NCI-H2029 treated with DMSO at 0.1 percent for 48 hours (cell line): ENCODE results near the gene CENPM.

ENCODE experiments used
- DNase-seq: peaks from one replicate; lab custom pipeline; 2025; lab: John Stamatoyannopoulos, UW

The CENPM gene, protein sequence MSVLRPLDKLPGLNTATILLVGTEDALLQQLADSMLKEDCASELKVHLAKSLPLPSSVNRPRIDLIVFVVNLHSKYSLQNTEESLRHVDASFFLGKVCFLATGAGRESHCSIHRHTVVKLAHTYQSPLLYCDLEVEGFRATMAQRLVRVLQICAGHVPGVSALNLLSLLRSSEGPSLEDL

DNA sequence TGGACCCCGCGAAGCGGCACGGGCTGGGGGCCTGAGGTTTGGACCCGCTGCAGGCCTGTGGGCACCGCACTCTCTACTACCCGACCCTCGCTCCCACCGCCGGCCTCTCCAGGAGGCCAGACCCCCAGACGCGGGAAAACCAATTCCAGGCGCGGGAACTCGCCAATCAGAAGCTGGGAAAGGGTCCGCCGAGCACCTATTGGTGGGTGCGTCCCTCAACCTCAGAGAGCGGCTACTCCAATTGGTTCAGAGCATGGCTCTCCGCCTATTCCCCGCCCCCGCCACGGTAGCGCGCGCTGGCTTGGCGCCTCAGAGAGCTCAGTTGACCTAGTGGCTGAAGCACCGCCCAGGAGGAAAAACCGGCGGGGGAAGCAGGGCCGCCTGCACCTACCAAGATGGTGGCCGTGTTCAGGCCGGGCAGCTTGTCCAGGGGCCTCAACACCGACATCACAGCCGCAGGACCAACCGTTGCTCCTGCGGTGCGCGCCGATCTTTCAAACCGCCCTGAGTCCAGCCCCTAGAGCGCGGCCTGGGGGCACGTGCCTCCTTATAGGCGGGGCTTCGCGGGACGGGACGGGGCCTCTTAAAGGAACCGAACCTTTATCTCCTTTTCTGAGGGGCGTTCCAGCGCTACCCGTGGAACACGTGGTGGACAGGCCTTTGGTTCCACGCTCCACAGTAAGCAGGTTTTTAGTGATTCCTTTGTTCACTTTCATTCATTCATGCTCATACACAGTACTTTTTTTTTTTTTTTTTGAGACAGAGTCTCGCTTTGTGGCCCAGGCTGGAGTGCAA lies at the start of gene CENPM:
TSS of gene CENPM (minus strand) at position 524 of the 795 bp plus-strand sequence. CDS start at position 448, 76 bp downstream.
- DNase-seq = peak; percentile 71

DNA sequence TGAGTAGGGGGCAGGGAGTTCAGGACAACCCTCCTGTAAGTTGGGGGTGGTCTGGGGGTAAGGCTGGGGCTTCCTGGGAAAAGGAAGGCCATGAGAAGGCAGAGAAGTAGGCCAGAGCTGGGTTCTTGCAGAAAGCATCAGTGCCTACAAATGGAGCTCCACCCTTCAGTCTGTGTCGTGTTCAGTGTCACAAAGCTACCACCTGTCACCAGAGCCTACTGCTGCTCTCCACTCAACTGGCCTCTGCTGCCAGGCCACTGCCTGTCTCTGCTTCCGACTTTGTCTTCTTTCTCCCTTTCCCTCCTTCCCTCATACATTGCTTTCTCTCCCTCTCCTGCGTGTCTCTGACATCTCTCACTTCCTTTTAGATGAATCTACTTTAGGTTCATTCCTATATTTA lies 48.3 kb upstream of the CENPM start:
- DNase-seq = no peak

DNA sequence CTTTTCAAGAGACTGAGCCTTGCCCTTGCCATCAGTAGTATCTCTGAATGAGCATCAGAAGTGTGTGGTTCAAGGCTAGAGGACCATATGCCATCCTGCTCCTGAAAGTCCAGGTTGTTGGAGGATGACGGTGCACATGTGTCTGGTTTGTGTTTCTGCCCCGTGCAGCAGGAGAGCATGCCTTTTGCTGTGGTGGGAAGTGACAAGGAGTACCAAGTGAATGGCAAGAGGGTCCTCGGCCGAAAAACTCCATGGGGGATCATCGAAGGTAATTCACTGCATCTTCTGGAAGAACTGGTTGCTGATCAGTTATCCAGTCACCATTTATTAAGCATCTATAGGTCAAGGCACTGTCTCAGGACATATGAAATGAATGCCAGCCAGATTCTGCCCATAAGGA lies 45.5 kb upstream of the CENPM start:
- no peak for DNase-seq

DNA sequence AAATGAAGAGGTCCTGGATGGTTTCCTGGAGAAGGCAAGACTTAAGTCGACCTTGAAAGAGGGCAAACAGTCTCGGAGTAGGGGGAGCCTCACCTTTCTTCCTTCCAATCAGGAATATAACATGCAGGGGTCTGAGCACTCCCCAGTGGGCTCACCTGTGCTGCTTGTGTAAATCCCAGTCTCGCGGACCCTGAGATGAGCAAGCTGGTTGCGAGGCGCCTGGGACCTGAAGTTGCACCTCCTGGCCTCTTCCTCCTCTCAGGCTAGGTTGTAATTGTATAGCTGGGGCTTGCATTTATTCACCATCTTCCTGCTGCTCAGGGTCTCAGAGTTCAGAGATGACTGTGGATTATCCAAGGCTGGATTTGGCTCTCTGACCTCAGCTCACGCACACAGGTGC lies 44.2 kb upstream of the CENPM start:
- DNase-seq = no peak

DNA sequence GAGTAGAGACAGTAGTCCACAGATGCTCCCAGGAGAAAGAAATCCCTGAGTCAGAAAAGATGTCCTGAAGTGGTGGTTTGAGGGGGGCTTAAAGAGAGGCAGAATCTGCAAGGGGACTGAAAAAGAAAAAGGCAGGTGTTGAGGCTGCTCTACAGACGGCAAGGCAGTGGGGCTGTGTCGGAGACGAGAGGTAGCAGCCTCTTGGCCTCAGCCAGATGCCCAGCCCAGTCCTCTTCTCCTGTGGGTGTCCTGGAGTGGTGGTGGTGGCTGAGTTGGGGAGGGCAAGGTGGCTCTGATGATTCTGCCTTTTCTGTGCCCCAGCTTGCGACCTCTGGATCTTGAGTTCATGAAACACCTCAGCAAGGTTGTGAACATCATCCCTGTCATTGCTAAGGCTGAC lies 42.3 kb upstream of the CENPM start:
- DNase-seq = no peak

DNA sequence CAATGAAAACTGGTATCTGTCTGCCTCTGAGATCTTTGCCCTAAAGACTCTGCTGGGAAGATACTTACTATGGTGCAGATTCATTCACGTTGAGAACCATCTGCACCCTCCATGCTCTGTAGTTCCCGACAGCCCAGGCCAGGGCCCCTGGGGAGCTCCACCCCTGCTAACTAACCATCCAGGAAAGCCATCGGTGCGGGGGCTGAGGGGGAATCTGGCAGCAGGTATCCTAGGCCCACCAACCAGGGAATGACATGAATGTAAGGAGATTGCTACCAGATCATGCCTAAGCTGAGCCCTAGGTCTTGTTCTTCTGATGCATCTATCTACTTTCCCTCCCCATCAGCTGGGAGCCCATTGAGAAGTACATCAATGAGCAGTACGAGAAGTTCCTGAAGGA lies 40.3 kb upstream of the CENPM start:
- DNase-seq = no peak

DNA sequence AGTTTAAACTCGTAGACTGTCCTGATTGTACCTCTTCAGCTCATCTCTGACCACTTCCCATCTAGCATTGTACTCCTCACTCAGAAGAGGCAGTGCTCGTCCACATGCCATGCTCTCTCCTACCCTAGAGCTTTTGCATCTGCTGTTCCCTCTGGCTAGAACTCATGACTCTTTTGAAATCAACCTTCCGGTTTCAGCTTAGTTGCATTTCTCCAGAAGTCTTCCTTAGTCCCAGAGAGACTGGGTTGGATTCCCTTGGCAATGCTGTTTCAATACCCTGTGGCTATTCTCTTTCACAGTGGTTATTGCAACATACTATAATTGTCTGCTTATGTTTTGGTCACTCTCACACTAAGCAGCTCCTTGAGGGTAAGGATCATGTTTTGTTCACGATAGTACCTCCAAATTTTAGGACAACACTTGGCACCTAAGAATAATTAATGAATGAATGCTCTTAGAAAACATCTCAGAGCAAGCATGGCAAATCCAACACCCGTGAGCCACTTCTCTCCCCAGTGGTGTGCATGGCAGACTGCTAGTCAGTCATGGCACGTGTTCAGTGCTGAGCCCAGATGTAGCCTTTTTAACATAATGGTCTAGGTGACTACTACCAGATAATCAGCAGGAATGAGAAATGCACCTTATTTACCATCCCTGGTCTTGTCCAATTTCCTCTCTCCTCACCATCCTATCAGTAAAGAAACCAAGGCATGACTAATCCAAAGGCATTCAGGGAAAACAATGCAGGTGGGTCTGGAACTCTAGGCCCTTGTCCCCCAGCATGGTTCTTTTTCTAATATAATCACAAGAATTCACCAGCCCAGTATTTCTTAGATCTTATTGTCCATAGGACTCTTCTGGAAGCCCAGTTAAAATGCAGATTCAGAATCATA lies 36.8 kb upstream of the CENPM start:
- DNase-seq = no peak

DNA sequence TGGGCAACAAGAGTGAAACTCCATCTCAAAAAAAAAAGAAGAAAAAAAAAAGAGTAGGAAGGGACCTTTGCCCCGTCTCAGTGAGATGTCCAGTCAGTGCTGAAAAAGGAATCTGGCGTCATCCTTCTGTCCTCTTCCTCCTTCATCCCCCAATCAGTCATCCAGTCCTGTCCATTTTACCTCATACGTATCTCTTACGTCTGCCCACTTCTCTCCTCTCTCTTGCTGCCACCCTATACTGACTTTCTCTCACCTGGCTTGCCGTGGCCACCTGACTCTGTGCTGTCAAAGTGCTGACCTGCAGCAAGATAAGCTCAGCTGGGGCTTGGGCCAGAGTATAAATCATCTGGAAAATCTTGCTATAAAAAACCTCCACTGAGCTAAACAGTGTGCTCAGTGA lies 35.9 kb upstream of the CENPM start:
- DNase-seq = no peak

DNA sequence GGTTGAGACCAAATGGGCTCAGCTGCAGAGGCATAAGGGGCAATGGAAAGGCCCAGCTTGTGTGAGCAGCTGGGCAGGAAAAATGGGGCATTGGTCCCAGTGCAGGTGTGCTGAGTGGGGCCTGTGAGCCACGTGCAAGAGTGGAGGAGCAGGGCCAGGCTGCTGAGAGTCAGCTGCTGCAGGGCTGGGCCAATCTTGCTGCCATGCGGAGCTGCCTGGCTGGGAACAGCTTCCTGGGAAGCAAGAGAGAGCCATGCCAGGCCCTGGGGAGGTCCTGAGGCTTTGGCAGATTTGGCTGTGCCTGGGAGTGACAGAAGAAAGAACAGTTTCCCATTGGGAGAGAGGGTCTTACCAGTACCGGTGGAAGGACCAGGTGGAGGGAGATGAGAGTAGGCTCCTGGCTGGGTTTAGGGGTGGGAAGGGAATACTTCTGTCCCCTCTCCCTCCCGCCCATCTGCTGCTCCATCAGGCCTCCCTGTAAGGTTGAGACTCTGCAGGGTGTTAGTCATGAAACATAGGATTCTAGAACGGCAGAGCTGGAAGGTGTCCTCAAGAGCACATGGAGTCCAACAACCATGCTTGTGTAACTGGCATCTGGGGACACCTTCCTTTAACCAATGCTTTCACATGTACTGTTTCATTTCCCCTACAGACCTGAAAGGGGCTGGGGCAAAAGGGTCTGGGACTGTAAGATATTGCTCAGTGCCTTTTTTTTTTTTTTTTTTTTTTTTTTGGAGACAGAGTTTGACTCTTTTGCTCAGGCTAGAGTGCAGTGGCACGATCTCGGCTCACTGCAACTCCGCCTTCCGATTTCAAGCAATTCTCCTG lies 32.7 kb upstream of the CENPM start:
- no peak for DNase-seq

DNA sequence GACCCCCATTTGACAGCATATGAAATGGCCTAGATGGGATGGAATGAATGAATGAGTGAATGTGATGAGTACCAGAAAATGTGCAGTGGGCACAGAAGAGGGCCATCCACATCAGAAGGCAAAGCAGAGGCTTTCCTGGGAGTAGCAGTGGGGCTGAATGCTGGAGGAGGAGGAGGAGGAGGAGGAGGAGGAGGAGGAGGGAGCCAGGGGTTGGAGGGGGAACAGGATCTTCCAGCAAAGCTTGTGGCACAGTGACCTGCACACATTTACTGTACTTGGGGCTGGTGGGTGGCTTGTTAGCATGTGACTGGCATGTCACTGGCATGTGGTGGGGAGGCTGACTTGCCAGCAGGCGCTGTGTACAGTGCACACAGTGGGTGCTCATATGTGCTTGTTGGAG lies 31.8 kb upstream of the CENPM start:
- DNase-seq = no peak

DNA sequence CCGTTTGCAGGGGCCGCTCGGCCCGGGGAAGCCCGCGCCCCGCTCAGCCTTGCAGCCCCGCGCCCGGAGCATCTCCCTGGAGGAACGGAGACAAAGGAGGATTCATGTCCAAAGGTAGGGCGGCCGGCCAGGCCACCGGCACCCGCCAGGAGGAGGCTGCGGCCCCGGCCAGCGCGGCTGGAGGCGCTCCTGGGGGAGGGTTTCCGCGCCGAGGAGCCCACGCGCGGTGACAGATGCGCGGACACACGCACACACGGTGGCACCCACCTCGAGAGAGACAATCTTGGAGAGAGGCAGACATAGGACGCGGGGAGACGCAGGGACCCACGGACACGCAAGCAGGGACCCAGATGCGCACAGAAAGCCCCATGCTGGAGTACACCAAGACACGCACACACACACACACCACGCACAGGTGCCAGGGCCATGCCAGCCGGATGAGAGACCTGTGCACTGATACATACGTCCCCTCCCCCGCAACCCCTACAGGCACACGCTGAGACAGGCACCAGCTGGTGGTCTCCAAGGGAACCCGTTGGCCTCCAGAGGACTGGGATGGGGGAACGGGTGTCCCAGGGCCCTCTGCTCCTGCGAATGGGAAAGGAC lies 30.1 kb upstream of the CENPM start:
- DNase-seq = no peak

DNA sequence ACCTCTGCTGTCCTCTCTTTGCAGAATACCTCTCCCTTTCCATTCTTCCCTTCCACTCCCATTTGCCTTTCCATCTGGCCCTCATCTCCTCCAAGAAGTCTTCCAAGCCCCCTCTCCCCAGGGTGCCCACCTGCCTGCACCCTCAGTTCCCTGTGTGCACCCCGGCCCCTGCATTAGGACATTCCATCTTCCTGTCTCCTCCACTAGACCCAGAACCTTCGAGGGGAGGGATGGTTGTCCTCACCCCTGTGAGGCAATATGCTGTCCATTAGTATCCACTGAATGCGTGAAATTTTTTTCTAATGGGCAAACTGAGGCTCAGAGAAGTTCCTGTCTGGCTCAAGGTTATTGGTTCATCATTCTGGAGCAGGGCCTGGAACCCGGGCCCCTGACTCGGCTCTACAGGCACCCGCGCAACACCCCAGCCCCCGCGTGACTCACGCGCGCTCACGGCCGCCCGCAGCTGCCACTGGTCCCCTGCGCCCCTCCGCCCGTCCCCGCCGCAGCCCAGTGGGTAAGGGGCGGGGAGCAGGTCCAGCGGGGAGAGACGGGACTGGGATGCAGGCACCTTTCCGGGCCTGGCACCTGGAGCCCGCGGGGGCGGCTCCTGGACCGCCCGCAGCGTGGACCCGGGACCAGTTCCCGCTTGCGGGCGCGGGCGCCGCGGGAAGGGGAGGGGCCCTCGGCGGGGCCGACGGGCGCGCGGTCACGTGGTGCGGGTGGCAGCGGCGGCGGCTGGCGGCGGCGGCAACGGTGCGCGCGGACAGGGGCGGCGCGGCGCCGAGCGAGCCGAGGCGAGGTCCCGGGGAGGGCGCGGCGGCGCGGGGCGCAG lies 29.3 kb upstream of the CENPM start:
- no peak for DNase-seq

DNA sequence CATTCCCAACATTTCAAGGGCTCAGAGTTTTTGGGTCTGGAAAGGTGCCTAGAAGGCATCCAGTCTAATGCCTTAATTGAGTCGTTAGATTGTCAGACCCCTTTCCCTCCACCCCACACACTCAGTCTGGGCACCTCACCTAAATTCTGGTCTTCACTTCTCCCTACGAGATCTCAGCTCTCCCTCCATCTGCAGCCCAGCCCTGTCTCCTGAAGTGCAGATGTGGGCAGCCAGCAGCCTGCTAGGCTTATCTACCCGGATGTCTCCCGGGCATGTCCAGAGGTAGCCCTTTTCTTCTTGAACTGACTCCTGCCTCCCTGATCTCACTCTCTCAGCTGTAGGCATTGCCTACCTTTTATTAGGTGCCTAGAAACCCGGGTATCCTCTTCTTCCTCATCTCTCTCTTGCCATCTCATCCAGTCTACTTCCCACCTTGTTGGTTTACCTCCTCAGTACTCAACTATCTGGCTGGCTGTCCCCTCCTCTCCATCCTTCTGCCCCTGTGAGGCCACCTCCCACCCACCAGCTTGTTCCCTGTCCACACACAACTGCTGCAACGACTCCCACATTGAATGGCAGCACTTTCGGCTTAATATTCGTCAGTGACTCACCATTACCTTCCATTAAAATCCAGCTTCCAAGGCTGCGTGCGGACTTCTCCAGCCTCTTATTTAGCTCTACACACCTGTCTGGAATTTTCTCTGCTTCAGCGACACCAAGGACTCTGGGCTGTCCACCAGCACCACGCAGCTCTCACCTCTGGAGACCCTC lies 28.5 kb upstream of the CENPM start:
- no peak for DNase-seq

DNA sequence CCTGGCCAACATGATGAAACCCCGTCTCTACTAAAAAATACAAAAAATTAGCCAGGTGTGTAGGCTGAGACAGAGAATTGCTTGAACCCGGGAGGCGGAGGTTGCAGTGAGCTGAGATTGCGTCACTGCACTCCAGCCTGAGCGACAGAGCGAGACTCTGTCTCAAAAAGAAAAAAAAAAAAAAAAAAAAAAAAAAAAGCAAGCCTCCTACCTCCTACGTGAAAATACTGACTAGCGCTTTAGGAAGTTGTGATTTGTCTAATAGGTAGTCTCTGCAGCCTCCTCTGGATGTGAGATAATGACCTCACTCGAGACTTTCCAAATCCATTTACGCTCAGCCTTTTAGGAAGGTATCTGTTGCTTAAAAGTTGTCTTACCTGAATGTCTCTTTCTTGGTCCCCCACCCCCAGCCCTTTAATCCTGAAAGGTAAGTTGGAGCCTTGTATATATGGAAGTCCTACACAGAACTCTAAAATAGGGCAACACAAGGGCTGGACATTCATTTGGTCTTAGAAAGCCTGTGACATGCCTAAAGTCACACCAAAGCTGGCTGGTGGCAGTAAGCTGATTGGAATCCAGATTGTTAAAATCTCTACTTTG lies 27.8 kb upstream of the CENPM start:
- DNase-seq = no peak

DNA sequence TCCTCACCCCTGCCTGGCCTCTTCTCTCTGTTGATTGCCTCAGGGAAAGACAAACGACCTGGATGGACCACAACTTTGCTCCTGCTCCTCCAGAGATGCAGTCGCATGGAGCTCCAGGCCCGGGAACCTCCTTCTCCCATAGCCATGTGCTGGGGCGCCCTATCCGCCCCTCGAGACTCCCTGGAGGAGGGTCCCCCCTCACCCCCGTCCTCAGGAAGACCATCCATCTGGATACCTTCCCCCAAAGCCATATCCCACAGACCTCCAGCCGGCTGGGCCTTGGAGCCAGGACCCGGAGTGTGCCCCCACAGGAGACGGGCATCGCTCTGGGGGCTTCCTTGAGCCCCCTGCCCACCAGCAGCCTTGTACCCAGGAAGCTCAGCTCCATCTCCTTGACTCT lies 24.5 kb upstream of the CENPM start:
- DNase-seq = no peak

DNA sequence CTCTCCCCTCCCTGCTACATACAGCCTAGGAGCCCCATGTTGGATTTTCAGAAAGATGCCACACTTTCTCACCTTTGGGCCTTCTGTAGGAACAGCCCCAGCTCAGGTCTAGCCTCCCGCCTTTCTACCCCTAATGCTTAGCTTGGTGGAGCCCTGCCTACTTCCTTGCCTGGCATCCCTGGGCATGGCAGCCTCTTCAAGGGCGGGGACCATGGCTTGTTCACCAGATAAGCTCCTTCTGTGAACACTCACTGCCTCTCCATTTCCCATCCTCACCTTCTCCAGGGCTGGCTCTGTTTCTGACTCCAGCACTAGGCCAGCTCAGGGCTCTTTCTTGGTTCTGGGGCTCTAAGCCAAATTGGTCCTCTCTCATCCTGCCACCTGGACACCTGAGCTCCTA lies 23.6 kb upstream of the CENPM start:
- DNase-seq = no peak

DNA sequence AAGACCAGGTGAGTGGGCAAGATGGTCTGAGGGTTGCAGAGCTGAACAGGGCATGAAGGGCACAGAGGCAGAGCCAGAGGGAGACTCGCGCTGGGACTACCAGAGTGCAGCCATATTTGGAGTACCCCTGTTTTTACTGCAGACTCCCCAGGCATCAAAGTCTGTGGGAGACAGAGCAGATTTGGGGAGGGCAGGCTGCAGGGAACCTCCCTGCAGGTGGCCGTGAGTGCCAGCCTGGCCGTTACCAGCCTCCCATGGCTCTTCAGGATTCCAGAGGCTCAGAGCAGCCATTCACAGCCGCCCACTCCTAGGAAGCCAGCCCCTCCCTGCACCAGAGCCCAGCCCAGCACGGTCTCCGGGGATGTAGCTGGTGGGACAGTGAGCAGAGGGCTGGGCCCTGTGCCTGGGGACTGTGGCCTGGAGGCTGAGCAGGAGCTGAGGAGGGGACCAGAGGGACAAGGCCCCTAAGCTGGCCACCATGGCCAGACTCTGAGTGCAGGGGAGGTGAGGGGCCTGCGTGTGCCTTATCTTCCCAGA lies 22.2 kb upstream of the CENPM start, which contains the start of gene SEPTIN3:
TSS of gene SEPTIN3 (plus strand) at position 334 of the 537 bp plus-strand sequence. CDS start 2,050 bp downstream, outside the sequence.
- DNase-seq = no peak

DNA sequence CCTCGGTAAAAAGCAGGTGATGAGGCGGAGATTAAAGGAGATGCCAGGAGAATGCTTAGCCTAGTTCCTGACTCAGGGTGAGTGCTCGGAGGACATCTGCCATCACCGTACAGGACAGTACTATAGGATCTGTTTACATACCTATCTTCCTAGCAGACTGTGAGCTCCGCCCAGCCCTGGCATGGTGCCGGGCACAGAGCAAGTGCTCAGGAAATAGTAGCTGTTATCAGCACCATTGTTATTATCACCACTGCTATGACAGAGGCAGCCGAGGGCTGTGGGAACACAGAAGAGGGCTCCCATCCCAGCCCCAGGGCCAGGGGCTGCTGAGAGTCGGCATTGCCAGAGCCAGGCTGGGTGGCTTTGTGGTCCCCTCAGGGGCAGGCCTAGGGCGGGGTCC lies 21.6 kb upstream of the CENPM start:
- DNase-seq = peak; percentile 32
